HEK293 (cell line): ENCODE measurements around the gene CDK2AP2.

Experiments
- EGR2 ChIP-seq: fragments of 450-650 bp; formaldehyde crosslinking; IDR thresholded peaks from 2 replicates; pipeline ENCODE4 v1.5.1; 2016; ENCODE audit warnings: low read depth, missing biosample characterization, missing genetic modification characterization
- GLIS2 ChIP-seq: fragments of 450-650 bp; formaldehyde crosslinking; IDR thresholded peaks from 2 replicates; pipeline ENCODE4 v1.5.1; 2016; ENCODE audit warnings: missing biosample characterization, missing genetic modification characterization
- HOXC10 ChIP-seq: sonication (generic); formaldehyde crosslinking; IDR thresholded peaks from 2 replicates; pipeline ENCODE4 v1.8.1; 2023; ENCODE audit warnings: mild to moderate bottlenecking, missing genetic modification reagents
- KLF7 ChIP-seq: fragments of 450-650 bp; formaldehyde crosslinking; IDR thresholded peaks from 2 replicates; pipeline ENCODE4 v1.5.1; 2016; ENCODE audit warnings: missing biosample characterization, missing genetic modification characterization, borderline replicate concordance
- MZF1 ChIP-seq: fragments of 450-650 bp; formaldehyde crosslinking; IDR thresholded peaks from 2 replicates; pipeline ENCODE4 v1.5.1; 2017; ENCODE audit warnings: missing biosample characterization, missing genetic modification characterization, borderline replicate concordance
- REPIN1 ChIP-seq: fragments of 450-650 bp; formaldehyde crosslinking; IDR thresholded peaks from 2 replicates; pipeline ENCODE4 v1.5.1; 2017; ENCODE audit warnings: missing biosample characterization, missing genetic modification characterization, low read depth
- TSHZ1 ChIP-seq: fragments of 450-650 bp; formaldehyde crosslinking; IDR thresholded peaks from 2 replicates; pipeline ENCODE4 v1.5.1; 2016; ENCODE audit warnings: missing biosample characterization, missing genetic modification characterization, borderline replicate concordance
- ZBTB17 ChIP-seq: fragments of 450-650 bp; formaldehyde crosslinking; IDR thresholded peaks from 2 replicates; pipeline ENCODE4 v1.5.1; 2016; ENCODE audit warnings: missing biosample characterization, missing genetic modification characterization
- ZBTB20 ChIP-seq: fragments of 450-650 bp; formaldehyde crosslinking; IDR thresholded peaks from 2 replicates; pipeline ENCODE4 v1.5.1; 2016; ENCODE audit warnings: missing biosample characterization, missing genetic modification characterization
- ZBTB44 ChIP-seq: fragments of 450-650 bp; IDR thresholded peaks from 2 replicates; pipeline ENCODE4 v1.5.1; 2018; ENCODE audit warnings: missing biosample characterization, mild to moderate bottlenecking, missing genetic modification characterization
- ZBTB7A ChIP-seq: fragments of 450-650 bp; formaldehyde crosslinking; IDR thresholded peaks from 2 replicates; pipeline ENCODE4 v1.5.1; 2016; ENCODE audit warnings: low read depth, missing biosample characterization, missing genetic modification characterization
- ZFHX2 ChIP-seq: fragments of 450-650 bp; formaldehyde crosslinking; conservative IDR thresholded peaks from 2 replicates; pipeline ENCODE4 v1.5.1; 2016; ENCODE audit warnings: missing biosample characterization, missing genetic modification characterization
- ZFP3 ChIP-seq: fragments of 450-650 bp; formaldehyde crosslinking; IDR thresholded peaks from 2 replicates; pipeline ENCODE4 v1.5.1; 2016; ENCODE audit warnings: low read depth, missing biosample characterization, missing genetic modification characterization
- ZFP41 ChIP-seq: fragments of 450-650 bp; formaldehyde crosslinking; IDR thresholded peaks from 2 replicates; pipeline ENCODE4 v1.5.1; 2016; ENCODE audit warnings: missing biosample characterization, missing genetic modification characterization, borderline replicate concordance
- ZIC2 ChIP-seq: fragments of 450-650 bp; formaldehyde crosslinking; IDR thresholded peaks from 2 replicates; pipeline ENCODE4 v1.5.1; 2016; ENCODE audit warnings: missing biosample characterization, missing genetic modification characterization
- ZNF18 ChIP-seq: fragments of 450-650 bp; formaldehyde crosslinking; IDR thresholded peaks from 2 replicates; pipeline ENCODE4 v1.5.1; 2016; ENCODE audit warnings: missing biosample characterization, missing genetic modification characterization
- ZNF433 ChIP-seq: fragments of 450-650 bp; formaldehyde crosslinking; IDR thresholded peaks from 2 replicates; pipeline ENCODE4 v1.5.1; 2016; ENCODE audit warnings: missing biosample characterization, missing genetic modification characterization, low read depth
- ZNF510 ChIP-seq: fragments of 450-650 bp; formaldehyde crosslinking; IDR thresholded peaks from 2 replicates; pipeline ENCODE4 v1.5.1; 2018; ENCODE audit warnings: mild to moderate bottlenecking, missing genetic modification characterization, missing biosample characterization; ENCODE audit not compliant: insufficient replicate concordance
- ZNF549 ChIP-seq: fragments of 450-650 bp; IDR thresholded peaks from 2 replicates; pipeline ENCODE4 v1.5.1; 2018; ENCODE audit warnings: missing biosample characterization, missing genetic modification characterization, mild to moderate bottlenecking, inconsistent platforms, moderate library complexity
- ZNF558 ChIP-seq: fragments of 450-650 bp; formaldehyde crosslinking; IDR thresholded peaks from 2 replicates; pipeline ENCODE4 v1.5.1; 2016; ENCODE audit warnings: missing biosample characterization, missing genetic modification characterization
- ZNF677 ChIP-seq: fragments of 450-650 bp; IDR thresholded peaks from 2 replicates; pipeline ENCODE4 v1.5.0; 2018; ENCODE audit warnings: missing biosample characterization, mild to moderate bottlenecking, missing genetic modification characterization, moderate library complexity
- ZNF704 ChIP-seq: fragments of 450-650 bp; formaldehyde crosslinking; IDR thresholded peaks from 2 replicates; pipeline ENCODE4 v1.5.1; 2016; ENCODE audit warnings: missing biosample characterization, missing genetic modification characterization
- ZNF776 ChIP-seq: fragments of 450-650 bp; formaldehyde crosslinking; IDR thresholded peaks from 2 replicates; pipeline ENCODE4 v1.5.0; 2017; ENCODE audit warnings: missing biosample characterization, missing genetic modification characterization, borderline replicate concordance
- ZSCAN18 ChIP-seq: fragments of 450-650 bp; formaldehyde crosslinking; IDR thresholded peaks from 2 replicates; pipeline ENCODE4 v1.5.1; 2016; ENCODE audit warnings: missing biosample characterization, missing genetic modification characterization
- ZSCAN30 ChIP-seq: fragments of 450-650 bp; IDR thresholded peaks from 2 replicates; pipeline ENCODE4 v1.5.1; 2018; ENCODE audit warnings: missing biosample characterization, mild to moderate bottlenecking, missing genetic modification characterization, moderate library complexity
- TF ChIP-seq, protein P1 (sequence below): fragments of 450-650 bp; formaldehyde crosslinking; IDR thresholded peaks from 2 replicates; pipeline ENCODE4 v1.5.1; 2016; ENCODE audit warnings: missing biosample characterization, missing genetic modification characterization
- TF ChIP-seq, protein P2 (sequence below): fragments of 450-650 bp; formaldehyde crosslinking; IDR thresholded peaks from 2 replicates; pipeline ENCODE4 v1.5.1; 2016; ENCODE audit warnings: missing biosample characterization, missing genetic modification characterization

The CDK2AP2 gene

GRCh38 chr11:67463680-67464410 is 44.1 kb downstream of the CDK2AP2 start (continued):
- TF ChIP-seq ZBTB7A (tag by site-specific recombination) (no peak), ZSCAN30 (tag by site-specific recombination) (no peak), ZNF433 (tag by site-specific recombination) (no peak), ZSCAN18 (no peak), GLIS2 (tag by site-specific recombination) (0 out of 2 replicates have a peak, but pooled peaks have one; percentile 21), ZBTB17 (tag by site-specific recombination) (no peak), ZNF549 (tag by site-specific recombination) (no peak), ZFP3 (tag by site-specific recombination) (no peak), KLF7 (tag by site-specific recombination) (no peak), ZBTB20 (peak; percentile 51), ZNF776 (tag by site-specific recombination) (no peak), ZNF677 (tag by site-specific recombination) (no peak), HOXC10 (CRISPR knock-in tag) (no peak), MZF1 (tag by site-specific recombination) (no peak), ZNF510 (tag by site-specific recombination) (no peak), REPIN1 (tag by site-specific recombination) (no peak), TSHZ1 (tag by site-specific recombination) (no peak), ZNF18 (tag by site-specific recombination) (no peak), ZNF558 (tag by site-specific recombination) (no peak), ZFP41 (tag by site-specific recombination) (no peak), ZNF704 (tag by site-specific recombination) (no peak), ZBTB44 (tag by site-specific recombination) (no peak), EGR2 (0 out of 2 replicates have a peak, but pooled peaks have one; percentile 29), ZFHX2 (tag by site-specific recombination) (0 out of 2 replicates have a peak, but pooled peaks have one; percentile 32), ZIC2 (tag by site-specific recombination) (no peak)
- TF ChIP-seq, protein P1, sequence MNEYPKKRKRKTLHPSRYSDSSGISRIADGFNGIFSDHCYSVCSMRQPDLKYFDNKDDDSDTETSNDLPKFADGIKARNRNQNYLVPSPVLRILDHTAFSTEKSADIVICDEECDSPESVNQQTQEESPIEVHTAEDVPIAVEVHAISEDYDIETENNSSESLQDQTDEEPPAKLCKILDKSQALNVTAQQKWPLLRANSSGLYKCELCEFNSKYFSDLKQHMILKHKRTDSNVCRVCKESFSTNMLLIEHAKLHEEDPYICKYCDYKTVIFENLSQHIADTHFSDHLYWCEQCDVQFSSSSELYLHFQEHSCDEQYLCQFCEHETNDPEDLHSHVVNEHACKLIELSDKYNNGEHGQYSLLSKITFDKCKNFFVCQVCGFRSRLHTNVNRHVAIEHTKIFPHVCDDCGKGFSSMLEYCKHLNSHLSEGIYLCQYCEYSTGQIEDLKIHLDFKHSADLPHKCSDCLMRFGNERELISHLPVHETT (tag by site-specific recombination), result no peak
- TF ChIP-seq, protein P2, sequence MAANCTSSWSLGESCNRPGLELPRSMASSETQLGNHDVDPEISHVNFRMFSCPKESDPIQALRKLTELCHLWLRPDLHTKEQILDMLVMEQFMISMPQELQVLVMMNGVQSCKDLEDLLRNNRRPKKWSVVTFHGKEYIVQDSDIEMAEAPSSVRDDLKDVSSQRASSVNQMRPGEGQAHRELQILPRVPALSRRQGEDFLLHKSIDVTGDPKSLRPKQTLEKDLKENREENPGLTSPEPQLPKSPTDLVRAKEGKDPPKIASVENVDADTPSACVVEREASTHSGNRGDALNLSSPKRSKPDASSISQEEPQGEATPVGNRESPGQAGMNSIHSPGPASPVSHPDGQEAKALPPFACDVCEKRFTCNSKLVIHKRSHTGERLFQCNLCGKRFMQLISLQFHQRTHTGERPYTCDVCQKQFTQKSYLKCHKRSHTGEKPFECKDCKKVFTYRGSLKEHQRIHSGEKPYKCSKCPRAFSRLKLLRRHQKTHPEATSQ (tag by site-specific recombination), result no peak
